Upper lobe of left lung (tissue), 4 donors: ENCODE data around the gene DCLRE1B.

Experiments
- CTCF ChIP-seq, 6 experiments: fragments of 450-650 bp in 4 of 6; fragments of 200-600 bp in 2 of 6; sonication (generic) in 2 of 6; IDR thresholded peaks; one replicate each; pipeline ENCODE4 v1.5.1; 2016 to 2019; ENCODE audit warnings: antibody characterized with exemption in 6 of 6
- EP300 ChIP-seq, 4 donors: sonication (generic); formaldehyde crosslinking; IDR thresholded peaks; one replicate each; pipeline ENCODE4 v1.5.1; 2017; ENCODE audit warnings: antibody characterized with exemption in 4 of 4, control low read depth in 2 of 4
- POLR2A ChIP-seq, 4 donors: fragments of 450-650 bp; IDR thresholded peaks; one replicate each; pipeline ENCODE4 v1.5.1; 2016 to 2017; ENCODE audit warnings: antibody characterized with exemption in 4 of 4, mild to moderate bottlenecking in 2 of 4
- POLR2AphosphoS5 ChIP-seq, 2 donors: sonication (generic); formaldehyde crosslinking; IDR thresholded peaks; one replicate each; pipeline ENCODE4 v1.5.1; 2017; ENCODE audit warnings: antibody characterized with exemption in 2 of 2

GRCh38 chr1:113899111-113899510 is 6.0 kb upstream of the DCLRE1B start:
- TF ChIP-seq CTCF (IDR thresholded peaks at IDR 0.05) (no peak), POLR2A (IDR thresholded peaks at IDR 0.05) (no peak), POLR2AphosphoS5 (IDR thresholded peaks at IDR 0.05) (no peak), EP300 (IDR thresholded peaks at IDR 0.05) (no peak)
